SU-DHL-6 (cell line): ENCODE measurements around the gene INPP5A.

Source experiments
- CTCF ChIP-seq: fragments of 200-600 bp; sonication (generic); IDR thresholded peaks from one replicate; pipeline ENCODE4 v1.5.1; 2017; ENCODE audit warnings: antibody characterized with exemption, mild to moderate bottlenecking, low read length, moderate library complexity; ENCODE audit not compliant: insufficient read depth, poor library complexity, severe bottlenecking
- EZH2phosphoT487 ChIP-seq: fragments of 200-600 bp; sonication (generic), shearing (Covaris generic); conservative IDR thresholded peaks from 2 replicates; pipeline ENCODE4 v1.6.1; 2018; ENCODE audit warnings: mild to moderate bottlenecking, antibody characterized with exemption, low read length, moderate library complexity, mixed read lengths

- no peak for TF ChIP-seq CTCF
- no peak for TF ChIP-seq EZH2phosphoT487
Observed at GRCh38 chr10:132776186-132776585, 238.6 kb downstream of the INPP5A start.
